ENCODE measurements around the gene SUGCT. TPM values are rescaled to one million over a fixed set of nuclear protein-coding genes. Genes with fewer than 3 reads are reported as not detected.

The SUGCT gene
- total and polyA plus RNA-seq, 2 of the 8 experiments (the other 6 are each of a cell fraction or from before 2014, with no cell fraction given): 2.8 to 5.4 TPM

DNA sequence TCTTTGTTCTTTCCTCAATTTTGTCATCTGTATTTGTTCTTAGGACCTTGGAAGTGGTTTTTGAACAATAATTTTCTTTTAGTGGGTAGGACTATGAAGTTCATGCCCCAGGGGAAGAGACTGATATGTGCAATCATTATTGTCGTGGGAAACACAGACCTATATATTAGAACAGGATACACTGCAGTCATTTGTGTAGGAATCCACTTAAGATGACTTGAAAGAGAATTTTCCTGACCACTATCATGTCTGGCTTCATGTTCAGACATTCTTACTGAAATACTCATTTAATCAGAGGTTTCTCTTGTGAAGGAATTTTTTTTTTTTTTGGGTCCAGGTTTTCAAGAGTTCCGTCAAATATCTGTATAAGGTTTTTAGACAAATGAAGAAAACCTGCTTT, 163.6 kb downstream of the SUGCT start (continued):
- no peak for TF ChIP-seq SP1 (IDR thresholded peaks at IDR 0.05; ENCODE audit: low read depth, low read length)
